ENCODE results near the gene PDIA5. TPM values are rescaled to one million over a fixed set of nuclear protein-coding genes. Genes with fewer than 3 reads are reported as not detected.
"Not testable (repeated sequence)": the region's sequence is repeated elsewhere in the genome, so short reads cannot be mapped to it uniquely, and the experiment has no call there.

The PDIA5 gene
- total RNA-seq, 1 donor from 2014 or later: 40.4 TPM

DNA sequence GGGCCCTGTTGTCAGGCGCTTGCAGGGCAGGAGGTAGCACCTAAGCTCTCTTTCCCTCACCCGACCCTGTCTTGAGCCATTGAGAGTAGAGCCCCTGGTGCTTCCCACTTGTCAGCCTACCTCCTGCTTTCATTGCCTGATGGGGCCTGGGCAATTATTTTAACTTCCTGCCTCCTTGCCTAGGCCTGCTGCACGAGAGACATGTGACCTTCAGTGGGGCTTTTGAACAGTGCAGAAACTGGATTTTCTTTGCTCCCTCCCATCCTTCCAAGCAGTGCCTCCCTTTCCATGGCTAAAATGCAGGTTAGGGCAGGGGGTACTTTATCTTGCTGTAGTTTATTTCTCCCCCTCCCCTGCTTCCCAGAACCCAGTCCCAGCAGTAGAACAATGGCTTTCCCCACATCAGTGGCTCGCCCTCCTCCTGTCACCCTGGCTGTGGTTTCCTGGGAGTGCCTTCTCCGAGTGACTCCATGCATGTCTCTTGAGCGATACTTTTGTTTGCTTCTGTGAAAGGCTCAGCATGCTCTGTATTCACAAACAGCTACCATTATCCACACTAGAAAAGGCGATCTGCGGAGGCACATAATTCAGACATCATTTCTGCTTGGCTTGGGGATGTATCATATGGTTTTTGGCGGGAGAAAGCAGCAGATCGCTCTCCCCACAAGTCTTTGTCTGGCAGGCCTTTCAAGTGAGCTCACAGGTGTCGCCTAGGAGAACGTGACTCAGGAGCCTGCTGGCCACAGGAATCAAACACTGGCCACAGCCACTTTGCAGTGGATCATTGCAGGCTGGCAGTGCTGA, 24.1 kb downstream of the PDIA5 start:
- no peak for DNase-seq (ENCODE audit: low spot score)

DNA sequence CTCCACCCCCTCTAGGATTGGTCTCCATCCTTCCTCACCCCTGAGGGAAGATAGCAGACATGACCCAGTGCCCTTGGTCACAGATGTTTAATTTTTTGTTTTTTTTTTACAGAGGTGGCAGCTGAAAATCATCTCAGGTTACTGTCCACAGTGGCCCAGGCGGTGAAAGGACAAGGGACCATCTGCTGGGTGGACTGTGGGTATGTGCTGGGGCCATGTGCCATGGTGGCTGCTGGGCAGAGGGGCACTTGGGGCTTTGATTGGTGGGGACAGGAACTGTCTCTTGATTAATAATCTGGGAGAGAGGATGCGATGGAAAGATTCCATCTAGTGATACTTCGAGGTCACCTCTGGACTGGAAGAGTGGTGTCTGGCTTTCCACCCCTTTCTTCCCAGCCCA, 25.4 kb downstream of the PDIA5 start:
- no peak for DNase-seq (ENCODE audit: low spot score)

GRCh38 chr3:123093696-123094095, 26.9 kb downstream of the PDIA5 start:
- no peak for DNase-seq (ENCODE audit: low spot score)

DNA sequence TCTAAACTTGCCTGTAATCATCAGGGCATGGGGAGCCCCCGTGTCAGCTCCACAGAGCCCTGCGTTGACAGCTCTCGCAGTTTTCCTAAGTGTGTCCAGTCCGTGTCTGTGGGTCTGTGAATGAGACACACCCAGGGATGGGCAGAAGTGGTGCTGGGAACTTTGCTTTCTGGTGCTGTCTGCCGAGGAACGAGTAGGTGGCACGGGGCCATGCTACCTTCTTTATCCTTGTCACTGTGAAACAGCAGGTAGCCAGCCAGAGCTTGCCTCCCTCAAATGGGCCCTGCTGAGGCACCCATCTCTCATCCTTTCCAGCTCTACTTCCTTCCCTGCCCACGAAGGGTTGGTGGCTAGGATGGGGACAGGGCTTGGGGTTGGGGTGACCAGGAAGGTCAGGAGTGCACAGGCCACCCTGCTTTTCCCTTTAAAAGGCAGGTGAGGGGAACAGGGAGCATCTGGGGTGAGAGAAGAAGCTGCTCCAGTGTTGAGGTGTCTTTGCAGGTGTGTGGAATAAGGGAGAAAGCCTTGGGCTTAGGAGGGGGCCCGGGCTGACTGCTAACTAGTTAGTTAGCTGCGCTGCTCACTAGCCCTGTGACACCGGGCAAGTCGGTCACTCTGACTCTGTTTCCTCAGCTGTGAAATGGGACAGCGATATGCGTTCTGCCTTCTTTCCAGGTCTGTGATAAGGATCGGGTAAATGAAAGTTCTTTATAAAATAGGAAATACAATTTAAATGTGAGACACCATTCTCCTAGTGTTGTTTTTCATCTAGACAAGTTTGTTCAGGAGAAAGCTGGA, 27.9 kb downstream of the PDIA5 start:
- no peak for DNase-seq (ENCODE audit: low spot score)

DNA sequence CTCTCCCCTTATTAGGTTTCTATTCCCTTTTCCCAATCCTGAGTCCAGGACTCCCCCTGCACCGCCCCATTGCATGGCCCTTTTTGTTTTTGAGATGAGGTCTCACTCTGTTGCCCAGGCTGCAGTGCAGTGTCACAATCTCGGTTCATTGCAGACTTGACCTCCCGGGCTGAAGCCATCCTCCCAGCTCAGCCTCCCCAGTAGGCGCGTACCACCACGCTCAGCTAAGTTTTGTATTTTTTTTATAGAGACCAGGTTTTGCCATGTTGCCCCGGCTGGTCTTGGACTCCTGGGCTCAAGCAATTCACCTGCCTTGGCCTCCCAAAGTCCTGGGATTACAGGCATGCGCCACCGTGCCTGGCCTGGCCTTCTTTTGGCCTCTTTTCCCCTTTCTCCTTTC, 29.3 kb downstream of the PDIA5 start:
- DNase-seq (ENCODE audit: low spot score): no peak

DNA sequence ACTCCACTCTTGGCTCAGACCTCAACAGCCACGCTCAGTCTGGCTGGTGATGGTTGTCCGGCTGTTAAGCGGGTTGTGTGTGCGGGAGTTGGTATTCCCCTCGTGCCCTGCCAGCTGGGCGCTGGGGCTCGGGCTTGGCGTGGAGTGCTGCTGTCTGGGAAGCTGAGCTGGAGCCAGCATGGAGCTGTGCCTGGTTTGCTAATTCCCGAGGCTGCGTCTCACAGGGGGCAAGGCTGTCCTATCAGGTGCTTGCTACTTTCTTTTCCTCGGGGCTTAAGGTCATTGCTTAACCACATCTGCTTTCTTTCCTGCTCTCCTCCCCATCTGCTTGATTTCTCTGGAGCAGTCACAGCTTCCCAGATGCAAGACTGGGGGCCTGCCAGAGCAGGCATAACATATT, 29.9 kb downstream of the PDIA5 start:
- peak; percentile 89 for DNase-seq (ENCODE audit: low spot score)

DNA sequence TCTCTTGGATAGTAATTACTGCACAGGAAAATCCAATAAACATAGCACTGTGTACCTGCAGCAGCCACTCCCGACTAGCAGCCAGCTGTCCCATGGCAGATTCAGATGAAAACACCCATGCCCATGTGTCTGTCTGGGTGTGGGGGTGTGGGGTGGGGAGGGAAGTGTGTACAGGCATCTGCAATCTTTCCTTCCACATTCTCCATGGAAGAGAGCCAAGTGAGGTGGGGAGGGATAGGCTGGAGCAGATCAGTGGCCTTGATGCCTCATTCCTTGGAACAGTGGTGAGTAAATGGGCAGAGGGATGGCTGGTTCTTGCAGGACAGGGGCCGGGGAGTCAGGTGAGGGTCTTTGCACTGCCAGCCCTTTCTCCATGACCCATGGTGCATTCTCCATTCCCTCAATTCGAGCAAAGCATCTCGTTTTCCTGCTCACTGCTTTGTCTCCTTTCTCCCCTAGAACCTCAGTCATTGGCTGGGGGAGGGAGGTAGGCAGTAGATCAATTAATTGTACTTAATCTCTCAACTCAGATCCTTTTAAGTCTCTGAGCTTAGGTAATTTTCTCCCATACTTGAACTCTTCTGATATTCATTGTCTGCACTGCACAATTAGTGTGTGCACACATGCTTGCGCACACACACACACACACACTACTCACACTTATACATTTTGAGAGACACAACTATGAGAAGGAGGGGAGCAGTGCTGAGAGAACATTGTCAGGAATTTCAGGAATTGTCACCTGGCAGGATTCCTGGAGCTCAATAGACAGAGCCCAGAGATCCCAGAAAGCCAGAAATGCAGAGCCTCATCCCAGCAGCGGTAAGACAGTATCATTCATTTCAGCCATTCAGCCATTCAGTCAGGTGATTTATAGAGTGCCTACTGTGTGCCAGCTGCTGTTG, 31.9 kb downstream of the PDIA5 start:
- no peak for DNase-seq (ENCODE audit: low spot score)

DNA sequence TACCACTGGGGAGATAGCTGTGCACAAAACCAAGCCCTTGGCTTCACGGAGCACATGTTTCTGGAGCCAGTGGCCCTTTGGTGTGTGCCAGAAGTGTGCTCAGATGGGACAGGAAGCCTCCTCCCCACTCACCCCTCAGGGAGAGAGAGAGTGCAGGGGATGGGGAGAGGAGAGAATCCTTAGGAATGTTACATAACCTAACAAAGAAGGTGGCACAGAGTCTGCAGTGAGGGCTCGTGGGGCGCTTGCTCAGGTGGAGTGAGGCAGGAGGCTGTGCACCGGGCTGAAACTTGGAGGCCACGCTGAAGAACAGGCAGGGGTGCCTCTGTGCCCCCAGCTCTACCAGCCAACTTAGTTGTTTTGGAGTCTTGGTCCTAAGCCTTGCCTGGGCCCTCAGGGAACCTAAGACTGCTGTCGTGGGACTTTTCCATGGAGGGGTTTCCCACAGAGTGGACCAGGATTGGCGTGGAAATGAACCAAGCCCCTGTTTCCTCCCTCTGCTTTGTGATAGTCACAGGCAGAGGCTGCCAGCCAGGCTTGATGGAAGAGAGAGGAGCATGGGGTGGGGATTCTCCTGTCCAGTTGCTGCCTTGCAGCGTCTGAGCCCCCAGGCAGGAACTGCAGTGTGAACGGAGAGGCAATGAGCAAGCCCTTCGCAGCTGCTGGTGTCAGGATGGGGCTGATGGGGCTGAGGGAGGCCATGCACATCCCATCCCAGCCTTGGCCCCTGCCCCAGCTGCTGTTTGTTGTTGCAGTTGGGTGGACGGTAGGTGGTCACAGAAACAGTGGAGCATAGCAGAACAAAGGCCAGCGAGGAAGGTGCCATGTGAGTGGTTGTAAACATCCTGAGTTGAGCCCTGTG, 32.7 kb downstream of the PDIA5 start:
- DNase-seq (ENCODE audit: low spot score): no peak

- no peak for DNase-seq (ENCODE audit: low spot score)
Observed at GRCh38 chr3:123100193-123100776, 33.5 kb downstream of the PDIA5 start.

GRCh38 chr3:123102249-123102648, 35.4 kb downstream of the PDIA5 start:
- DNase-seq (ENCODE audit: low spot score): no peak

DNA sequence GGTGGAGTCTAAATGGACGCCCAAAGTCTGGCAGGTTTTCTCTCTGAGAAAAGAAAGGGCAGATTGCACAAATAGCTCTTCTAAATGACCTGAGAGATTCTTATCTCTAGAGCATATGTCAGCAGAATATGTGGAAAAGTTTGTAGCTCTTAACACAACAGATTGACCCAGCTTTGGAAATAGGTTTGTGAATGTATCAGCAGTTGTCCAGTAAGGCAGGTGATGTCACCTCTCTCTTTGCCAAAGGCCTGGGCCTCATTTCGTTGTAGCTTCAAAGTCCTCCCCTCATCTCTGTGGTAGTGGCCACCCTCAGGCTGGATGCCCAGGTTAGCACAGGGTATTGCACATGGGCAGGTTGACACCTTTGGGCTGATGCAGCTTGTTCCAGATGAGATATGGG, 36.0 kb downstream of the PDIA5 start:
- no peak for DNase-seq (ENCODE audit: low spot score)

GRCh38 chr3:123104550-123104949, 37.7 kb downstream of the PDIA5 start:
- peak; percentile 39 for DNase-seq (ENCODE audit: low spot score)

- DNase-seq (ENCODE audit: low spot score): no peak
Observed at GRCh38 chr3:123105201-123106189, 38.7 kb downstream of the PDIA5 start.

GRCh38 chr3:123110282-123110975, 43.6 kb downstream of the PDIA5 start:
- DNase-seq (ENCODE audit: low spot score): no peak

DNA sequence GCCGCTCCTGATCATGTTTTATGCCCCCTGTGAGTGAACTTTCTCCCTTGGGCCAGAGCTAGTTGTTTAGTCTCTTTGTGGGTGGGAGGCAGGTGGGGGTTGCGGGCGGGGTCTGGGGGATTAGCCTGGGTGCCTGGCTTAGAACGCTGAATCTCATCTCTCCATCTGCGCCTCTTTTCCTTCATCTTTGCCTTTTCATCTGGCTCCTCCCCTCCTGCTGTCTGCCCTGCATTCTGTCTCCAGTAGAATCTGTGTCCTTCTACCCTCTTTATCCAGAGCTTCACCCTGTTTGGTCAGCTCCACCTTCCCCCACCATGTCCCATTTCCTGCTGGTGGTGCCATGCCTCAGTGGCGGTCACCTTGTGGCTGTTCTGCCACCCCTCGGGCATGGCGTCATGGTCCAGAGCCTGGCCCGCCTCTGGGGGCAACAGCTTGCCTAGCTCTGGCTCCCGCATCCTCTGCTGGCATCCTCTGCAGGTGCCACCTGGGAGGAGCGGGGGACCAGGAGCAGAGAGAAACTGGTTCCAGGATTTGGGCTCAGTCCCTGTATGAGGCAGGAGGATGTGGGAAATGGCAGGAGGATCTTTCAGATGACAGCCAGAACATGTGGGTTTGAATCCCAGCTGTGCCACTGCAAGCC, 44.3 kb downstream of the PDIA5 start:
- DNase-seq (ENCODE audit: low spot score): no peak

GRCh38 chr3:123111640-123112039, 44.8 kb downstream of the PDIA5 start:
- no peak for DNase-seq (ENCODE audit: low spot score)

- no peak for DNase-seq (ENCODE audit: low spot score)
Observed at GRCh38 chr3:123112232-123112631, 45.4 kb downstream of the PDIA5 start.

GRCh38 chr3:123112656-123113055, 45.8 kb downstream of the PDIA5 start:
- DNase-seq (ENCODE audit: low spot score): not testable (repeated sequence)
